Adrenal gland (tissue), 5 donors: ENCODE data around the gene GALNT18.

Source experiments
- POLR2A ChIP-seq, 2 donors: fragments of 450-650 bp; IDR thresholded peaks; one replicate each; pipeline ENCODE4 v1.6.1; 2017; ENCODE audit warnings: antibody characterized with exemption in 2 of 2, mild to moderate bottlenecking in 2 of 2, moderate library complexity in 1 of 2
- TF ChIP-seq, protein P1 (sequence below), 6 experiments: fragments of 450-650 bp in 4 of 6; fragments of 200-600 bp in 2 of 6; sonication (generic) in 1 of 6; IDR thresholded peaks; 1 replicate in 5 of 6; 2 replicates in 1 of 6; pipeline versions ENCODE4 v1.5.1 to v1.8.0; 2016 to 2021; ENCODE audit warnings: antibody characterized with exemption in 6 of 6, mild to moderate bottlenecking in 2 of 6, moderate library complexity in 1 of 6
- donor health status: DM: no; HTN: no; CAD: no.

- TF ChIP-seq, protein P1, sequence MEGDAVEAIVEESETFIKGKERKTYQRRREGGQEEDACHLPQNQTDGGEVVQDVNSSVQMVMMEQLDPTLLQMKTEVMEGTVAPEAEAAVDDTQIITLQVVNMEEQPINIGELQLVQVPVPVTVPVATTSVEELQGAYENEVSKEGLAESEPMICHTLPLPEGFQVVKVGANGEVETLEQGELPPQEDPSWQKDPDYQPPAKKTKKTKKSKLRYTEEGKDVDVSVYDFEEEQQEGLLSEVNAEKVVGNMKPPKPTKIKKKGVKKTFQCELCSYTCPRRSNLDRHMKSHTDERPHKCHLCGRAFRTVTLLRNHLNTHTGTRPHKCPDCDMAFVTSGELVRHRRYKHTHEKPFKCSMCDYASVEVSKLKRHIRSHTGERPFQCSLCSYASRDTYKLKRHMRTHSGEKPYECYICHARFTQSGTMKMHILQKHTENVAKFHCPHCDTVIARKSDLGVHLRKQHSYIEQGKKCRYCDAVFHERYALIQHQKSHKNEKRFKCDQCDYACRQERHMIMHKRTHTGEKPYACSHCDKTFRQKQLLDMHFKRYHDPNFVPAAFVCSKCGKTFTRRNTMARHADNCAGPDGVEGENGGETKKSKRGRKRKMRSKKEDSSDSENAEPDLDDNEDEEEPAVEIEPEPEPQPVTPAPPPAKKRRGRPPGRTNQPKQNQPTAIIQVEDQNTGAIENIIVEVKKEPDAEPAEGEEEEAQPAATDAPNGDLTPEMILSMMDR (IDR thresholded peaks at IDR 0.05) = no peak
- no peak for TF ChIP-seq POLR2A (IDR thresholded peaks at IDR 0.05)
Measured at GRCh38 chr11:11420899-11421285, 200.9 kb downstream of the GALNT18 start.
